ENCODE results near the gene CAMK4. TPM values are rescaled to one million over a fixed set of nuclear protein-coding genes. Genes with fewer than 3 reads are reported as not detected.

The CAMK4 gene
- total and polyA plus RNA-seq, 2 of the 8 experiments (the other 6 are each of a cell fraction or from before 2014, with no cell fraction given): 1.8 to 8.3 TPM

GRCh38 chr5:111488353-111488752 is 264.2 kb downstream of the CAMK4 start (continued):
- TF ChIP-seq POU5F1 (IDR thresholded peaks at IDR 0.05; ENCODE audit: low read depth, low read length): no peak
- no peak for TF ChIP-seq RXRA (IDR thresholded peaks at IDR 0.05; ENCODE audit: insufficient read depth, low read depth, low read length)

Measured in H1 (cell line).